GM19438 (cell line): Measurements from ENCODE around the gene HSP90AA1.
"Not testable (repeated sequence)": the region's sequence is repeated elsewhere in the genome, so short reads cannot be mapped to it uniquely, and the experiment has no call there.

Source experiments
- ATAC-seq: cut with Tn5 transposase; IDR thresholded peaks from one replicate; pipeline ENCODE4 v1.9.1; 2021; ENCODE audit warnings: low read depth; ENCODE audit not compliant: unreplicated experiment

HSP90AA1 gene

DNA sequence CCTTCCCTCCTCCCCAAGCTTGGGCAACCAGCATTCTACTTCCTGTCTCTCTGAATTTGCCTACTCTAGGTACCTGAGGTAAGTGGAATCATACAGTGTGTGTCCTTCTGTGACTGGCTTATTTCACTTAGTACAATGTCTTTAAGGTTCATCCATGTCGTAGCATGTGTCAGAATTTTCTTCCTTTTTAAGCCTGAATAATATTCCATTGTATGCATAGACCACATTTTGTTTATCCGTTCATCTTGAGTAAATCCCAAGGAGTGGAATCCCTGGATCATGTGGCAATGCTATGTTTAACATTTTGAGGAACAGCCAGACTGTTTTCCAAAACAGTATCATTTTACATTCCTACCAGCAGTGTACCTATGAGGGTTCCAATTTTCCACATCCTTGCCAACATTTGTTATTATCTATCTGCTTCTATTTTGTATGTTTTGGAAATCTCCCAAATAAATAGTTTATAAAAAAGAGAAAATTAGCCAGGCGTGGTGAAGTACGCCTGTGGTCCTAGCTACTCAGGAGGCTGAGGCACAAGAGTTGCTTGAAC, 12.4 kb downstream of the HSP90AA1 start:
- no peak for ATAC-seq

DNA sequence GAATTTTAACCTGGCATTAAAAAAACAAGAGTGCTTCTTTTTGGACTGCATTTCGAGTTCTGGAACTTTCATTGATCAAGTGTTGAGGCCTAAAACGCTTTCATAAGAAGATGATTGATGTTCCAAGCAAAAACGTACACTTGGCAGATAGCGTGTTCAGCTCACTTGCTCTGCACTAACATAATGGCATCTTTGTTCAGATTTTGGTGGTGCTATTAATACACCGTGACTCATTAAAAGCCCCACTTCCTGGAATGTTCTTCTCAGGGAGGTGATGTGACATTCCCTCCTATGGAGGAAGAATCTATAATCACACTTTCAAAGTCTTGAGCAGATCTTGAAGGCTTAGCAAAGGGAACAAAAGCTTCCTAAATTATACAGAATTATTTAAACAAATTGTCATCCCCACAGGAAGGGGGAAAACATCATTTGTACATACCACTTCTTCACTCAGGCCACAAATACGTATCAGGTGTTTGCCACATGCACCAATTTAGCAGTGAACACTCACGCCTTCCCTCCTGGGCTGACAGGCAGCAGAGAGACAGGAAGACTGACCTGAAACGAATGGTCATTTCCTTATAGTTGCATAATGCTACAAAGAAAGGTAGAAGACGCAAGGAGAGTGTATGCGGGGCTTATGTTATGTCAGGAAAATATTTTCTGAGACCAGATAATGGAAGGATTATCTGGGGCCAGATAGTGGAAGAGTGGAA, 15.4 kb downstream of the HSP90AA1 start:
- no peak for ATAC-seq

DNA sequence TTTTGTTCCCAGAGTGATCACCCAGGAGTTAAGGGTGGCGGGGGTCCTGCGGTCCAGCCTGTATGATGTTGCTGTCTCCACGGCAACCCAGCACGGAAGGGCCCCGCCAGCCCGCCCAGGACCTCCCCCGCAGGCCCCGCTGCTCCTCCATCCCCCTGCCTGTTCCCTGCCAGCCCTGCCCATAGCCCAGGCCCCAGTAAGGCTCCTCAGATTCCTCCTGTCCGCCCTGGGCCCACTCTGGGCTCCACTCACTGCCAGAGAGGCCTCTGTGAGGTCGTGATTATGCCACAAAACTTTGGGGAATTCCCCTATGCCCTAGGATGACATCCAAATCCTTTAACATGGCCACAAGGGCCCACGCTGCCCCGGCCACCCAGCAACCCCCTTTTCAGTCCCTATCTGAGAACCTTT, 20.8 kb downstream of the HSP90AA1 start:
- no peak for ATAC-seq

DNA sequence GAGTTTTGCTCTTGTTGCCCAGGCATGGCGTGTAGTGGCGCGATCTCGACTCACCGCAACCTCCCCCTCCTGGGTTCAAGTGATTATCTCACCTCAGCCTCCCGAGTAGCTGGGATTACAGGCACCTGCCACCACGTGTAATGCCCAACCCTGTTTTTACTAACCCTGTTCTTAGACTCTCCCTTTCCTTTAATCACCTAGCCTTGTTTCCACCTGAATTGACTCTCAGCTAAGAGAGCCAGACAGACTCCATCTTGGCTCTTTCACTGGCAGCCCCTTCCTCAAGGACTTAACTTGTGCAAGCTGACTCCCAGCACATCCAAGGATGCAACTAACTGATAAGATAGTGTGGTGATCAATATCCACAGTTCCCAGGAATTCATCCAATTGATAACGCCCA, 22.3 kb downstream of the HSP90AA1 start:
- not testable (repeated sequence) for ATAC-seq

DNA sequence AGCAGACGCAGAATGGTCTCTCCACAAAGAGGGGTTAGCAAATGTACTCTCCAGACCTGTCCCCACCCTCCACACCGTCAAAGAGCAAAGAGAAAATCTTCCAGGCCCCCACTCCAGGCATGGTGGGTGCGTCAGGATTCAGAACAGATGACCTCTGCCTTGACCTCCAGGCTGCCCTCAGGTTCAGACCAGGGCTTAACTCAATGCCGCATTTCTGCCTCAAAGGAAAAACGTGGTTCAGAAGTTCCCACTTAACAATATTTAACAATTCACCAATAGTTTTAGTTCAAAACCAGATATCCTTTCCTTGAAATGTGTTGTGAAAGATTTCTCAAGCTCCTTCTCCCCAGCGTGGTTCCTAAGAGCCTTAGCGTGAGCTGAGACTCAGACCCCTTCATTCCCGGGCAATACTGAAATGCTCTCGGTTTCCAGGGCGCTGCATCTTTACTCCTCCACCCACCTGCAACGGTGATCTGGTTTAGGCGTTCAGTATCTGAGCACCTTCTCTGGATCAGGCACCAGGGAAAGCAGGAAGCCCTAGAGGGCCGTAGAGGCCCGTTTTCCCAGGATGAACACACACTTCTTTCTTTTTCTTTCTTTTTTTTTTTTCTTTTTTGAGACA, 22.9 kb downstream of the HSP90AA1 start:
- ATAC-seq = no peak

DNA sequence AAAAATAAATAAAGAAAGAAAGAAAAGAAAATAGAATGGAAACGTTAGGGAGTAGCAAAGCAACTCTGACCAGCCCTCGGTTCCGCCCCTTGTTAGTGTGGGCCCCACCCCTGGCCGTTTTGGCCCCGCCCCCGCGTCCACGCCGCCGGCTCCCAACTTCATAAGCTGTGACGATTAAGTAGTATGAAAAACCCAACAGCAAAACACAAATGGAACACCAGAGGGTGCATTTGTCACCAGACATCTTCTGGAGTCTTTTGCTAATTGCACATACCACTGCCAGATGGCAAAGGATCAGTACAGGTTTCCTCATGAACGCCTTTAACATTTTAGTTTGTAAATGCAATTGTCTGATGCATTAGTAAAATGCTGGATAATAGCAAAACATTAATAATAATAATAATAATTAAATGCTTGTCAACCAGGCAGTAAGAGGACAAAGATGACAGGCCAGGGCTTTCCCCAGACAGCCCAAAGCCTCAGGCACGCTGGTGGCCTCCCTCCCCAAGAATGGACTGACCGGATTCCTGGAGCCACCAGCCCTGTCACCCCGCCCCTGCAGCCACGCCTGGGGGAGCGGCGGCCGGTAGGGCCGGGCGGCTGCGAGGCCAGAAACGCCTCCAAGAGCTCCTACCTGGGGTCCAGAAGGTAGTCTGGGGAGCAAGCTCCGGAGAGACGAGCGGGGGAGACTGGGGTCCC, 23.6 kb downstream of the HSP90AA1 start:
- peak; percentile 60 for ATAC-seq

DNA sequence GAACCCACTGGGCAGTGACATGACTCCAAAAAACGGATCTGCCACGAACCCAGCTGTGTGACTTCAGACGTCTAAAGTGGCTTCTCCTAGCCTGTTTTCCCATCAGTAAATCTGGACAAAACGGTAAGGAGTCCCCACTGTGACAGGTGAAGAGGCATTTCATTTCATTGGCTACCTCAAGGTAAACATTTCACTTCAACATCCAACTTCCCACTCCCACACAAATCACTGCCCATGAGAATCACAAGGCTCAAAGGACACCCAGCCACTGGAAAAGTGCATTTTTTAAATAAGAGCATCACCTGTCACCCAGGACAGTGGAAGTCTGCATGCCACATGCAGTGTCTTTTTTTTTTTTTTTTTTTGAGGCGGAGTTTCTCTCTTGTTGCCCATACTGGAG, 27.9 kb downstream of the HSP90AA1 start:
- no peak for ATAC-seq

DNA sequence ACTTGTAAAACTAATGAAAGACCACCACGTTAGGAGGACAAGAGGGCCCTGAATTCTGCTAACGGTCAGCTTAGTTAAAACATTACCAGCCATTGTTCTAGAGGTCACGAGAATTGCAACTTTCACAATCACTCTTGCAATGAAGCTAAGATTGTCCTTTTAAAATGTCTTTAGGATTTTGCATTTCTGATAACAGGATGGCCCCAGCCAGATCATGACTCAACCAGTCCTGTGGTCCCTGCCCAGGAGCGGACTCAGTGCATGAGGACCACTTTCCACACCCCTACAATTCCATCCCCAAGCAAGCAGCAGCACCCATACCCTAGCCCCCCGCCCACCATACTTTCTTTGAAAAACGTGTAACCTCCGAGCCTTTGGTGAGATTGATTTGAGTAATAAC, 28.7 kb downstream of the HSP90AA1 start:
- ATAC-seq = no peak

DNA sequence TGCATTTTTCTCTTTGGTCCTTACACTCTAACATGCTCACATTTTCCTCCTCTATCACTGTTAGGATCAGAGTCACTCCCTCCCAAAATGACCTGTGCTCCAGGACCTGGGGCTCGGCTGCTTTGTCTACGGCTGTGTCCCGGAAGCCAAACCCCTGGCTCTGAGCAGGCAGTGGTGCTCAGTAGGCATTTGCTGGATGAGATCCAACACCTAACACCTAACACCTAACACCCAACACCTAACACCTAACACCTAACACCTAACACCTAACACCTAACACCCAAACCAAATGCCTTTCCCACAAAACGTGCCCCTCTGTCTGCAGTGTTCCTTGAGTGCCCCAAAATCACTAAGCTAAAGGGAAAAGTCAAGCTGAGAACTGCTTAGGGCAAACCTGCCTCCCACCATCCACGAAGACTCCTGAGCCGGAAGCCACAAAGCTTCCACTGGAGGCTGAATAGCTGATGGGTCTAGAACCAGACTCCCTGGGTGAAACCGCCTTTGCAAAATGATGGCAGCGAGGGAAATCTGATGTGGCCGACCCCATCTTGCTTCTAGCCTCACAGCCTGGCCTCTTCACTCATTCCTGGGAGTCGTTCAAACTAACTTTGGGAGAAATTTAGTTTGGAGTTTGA, 29.2 kb downstream of the HSP90AA1 start:
- no peak for ATAC-seq

DNA sequence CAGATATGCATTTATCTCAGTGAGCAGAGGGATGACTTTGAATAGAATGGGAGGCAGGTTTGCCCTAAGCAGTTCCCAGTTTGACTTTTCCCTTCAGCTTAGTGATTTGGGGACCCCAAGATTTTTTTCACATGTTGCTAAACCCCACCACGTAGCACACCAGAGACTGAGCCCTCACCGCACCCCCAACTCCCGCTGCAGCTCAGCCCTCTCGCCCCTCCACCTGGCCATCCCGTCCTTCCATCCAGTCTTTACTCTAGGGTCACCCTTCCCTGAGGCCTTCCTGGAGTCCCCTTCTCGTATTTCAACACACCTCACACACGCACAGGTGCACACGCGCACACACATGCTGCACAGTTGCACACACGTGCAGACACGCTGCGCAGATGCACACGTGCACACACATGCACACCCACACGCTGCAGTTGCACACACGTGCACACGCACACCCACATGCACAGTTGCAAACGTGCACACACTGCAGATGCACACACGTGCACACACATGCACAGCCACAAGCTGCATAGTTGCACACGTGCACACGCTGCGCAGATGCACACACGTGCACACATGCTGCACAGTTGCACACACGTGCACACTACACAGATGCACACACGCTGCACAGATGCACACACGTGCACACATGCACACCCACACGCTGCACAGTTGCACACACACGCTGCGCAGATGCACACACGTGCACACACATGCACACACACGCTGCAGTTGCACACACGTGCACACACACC, 30.0 kb downstream of the HSP90AA1 start:
- no peak for ATAC-seq

DNA sequence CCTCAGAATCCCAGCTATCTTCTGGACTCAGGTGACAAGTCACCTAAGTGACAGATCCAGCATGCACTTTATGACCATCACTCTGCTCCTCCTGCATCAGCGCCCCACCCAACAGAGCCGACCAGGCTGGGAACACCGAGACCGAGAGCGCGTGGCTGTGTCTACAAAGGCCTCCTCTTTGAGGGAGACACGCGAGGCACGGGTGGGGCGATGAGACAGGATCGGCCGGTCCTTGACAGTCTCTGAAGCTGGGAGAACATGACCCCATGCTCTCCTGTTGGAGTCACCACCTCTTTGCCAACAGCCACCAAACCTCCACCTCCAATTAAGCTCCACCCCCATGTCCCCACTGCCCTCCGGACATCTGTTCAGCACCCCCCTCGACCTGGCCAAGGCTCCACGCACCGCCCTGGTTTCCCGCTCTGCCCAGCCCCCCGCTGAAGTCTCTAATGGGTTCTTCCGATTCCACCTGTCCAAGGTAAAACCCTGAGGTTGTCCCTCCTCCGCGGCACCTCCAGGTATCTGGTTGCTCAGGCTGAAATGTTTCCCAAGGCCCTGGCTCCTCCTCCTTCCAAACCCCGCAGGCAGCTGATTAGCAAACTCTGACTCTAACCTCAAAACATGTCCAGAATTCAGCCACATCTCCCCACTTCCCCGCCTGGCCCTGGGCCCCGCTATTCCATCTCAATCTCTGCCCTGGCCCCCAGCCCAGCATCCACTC, 31.5 kb downstream of the HSP90AA1 start:
- ATAC-seq = no peak

DNA sequence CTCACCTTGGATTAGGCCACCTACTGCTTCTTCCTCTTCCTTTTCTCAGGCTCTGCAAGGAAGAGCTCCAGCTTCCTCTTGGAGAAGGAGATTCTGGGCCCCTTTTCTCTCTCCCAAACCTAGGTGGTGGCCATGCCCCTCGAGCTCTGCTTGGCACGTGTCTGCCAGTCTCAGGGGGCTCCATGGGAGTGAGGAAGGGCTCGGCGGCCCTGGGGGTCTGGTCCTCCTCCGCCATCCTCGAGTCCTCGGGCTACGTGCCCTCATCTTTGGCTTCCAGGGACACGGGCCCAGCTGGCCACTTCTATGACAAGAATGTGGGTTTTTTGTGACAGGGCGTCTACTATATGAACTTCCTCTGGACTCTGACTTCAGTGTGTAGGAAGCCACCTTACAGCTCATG, 34.3 kb downstream of the HSP90AA1 start:
- ATAC-seq = no peak

DNA sequence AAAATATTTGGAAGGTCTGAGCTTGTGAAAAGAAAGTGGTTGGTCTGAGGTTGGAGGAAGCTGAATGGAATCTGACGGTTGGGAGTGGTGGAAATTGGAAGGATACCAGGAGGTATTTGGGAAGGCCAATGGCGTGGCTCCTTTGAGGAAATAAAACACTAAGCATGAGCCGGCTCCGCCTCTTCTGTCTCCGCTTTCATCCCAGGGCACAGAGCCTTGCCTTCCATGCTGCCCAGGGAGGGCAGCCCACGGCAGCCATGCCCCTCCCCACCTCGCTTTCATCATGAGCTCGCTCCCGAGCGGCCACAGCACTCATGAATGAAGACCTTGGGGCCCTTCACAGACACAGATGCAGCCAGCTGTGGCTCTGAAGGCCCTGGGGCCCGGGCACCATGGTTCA, 36.2 kb downstream of the HSP90AA1 start:
- ATAC-seq = no peak

DNA sequence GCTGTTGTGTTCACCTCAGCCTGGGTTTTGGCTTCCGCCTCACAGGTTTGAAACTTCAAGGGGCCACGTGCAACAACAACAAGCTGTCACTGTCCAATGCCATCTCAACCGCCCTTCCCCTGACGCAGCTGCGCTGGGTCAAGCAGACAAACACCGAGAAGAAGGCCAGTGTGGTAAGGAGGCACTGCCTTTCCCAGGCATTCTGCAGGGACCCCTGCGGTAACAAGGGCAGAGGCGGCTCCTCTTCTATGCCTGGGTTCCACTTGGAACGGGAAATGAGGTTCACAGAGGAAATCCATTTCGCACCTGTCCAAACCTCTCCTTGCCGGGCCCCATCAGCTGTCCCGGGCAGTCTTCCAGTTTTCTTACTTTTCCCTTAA, 36.8 kb downstream of the HSP90AA1 start:
- ATAC-seq = no peak

DNA sequence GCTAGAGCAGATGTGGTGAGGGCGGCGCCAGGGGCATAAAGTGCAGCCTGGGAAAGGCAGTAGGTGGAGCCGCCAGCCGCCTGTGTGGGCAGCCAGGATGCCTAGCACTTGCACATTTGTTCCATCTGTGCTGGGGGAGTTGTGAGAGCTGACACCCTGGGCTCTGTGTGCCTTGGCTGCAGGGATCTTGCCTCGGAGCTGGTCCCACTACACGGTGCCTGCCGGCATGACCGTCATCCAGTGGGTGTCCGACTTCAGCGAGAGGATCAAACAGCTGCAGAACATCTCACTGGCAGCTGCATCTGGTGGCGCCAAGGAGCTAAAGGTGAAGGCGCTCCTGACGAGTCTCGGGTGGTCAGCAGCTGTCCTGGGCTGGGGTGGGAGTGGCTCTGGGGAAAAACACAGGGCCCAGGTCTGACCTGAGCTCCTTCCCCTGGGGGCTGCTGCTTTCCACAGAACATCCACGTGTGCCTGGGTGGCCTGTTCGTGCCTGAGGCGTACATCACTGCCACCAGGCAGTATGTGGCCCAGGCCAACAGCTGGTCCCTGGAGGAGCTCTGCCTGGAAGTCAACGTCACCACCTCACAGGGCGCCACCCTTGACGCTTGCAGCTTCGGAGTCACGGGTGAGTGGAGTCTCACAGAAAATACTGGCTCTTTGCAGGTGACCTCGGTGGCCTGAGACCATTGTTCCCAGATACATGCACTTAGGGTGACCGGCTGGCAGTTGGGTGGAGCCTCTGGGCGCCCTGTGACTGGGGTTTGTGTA, 37.4 kb downstream of the HSP90AA1 start:
- no peak for ATAC-seq

DNA sequence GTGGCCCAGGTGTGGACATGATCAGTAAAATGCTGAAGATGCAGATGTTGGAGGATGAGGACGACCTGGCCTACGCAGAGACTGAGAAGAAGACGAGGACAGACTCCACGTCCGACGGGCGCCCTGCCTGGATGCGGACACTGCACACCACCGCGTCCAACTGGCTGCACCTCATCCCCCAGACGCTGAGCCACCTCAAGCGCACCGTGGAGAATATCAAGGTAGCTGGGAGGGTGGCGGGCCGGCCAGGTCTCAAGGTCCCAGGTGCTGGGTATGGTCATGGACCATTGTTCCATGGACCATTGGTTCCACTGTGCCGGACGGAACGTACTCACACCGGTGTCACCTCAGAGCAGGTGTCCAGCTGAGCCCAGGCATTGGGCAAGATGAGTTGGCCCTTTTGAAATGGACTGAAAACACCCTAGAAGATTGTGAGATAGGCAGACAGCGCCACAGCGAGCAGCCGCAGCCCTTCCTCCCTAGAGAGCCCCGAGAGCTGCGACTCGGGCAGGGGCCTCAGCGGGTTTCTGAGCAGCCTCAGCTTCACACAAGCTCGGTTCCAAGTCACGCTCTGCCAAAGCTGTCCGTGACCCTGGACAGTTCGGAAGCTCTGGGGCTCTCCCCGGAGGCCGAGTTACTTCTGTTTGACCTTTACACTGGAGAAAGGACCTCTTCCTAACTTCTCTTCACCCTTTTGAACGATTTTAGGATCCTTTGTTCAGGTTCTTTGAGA, 38.9 kb downstream of the HSP90AA1 start:
- ATAC-seq = no peak

DNA sequence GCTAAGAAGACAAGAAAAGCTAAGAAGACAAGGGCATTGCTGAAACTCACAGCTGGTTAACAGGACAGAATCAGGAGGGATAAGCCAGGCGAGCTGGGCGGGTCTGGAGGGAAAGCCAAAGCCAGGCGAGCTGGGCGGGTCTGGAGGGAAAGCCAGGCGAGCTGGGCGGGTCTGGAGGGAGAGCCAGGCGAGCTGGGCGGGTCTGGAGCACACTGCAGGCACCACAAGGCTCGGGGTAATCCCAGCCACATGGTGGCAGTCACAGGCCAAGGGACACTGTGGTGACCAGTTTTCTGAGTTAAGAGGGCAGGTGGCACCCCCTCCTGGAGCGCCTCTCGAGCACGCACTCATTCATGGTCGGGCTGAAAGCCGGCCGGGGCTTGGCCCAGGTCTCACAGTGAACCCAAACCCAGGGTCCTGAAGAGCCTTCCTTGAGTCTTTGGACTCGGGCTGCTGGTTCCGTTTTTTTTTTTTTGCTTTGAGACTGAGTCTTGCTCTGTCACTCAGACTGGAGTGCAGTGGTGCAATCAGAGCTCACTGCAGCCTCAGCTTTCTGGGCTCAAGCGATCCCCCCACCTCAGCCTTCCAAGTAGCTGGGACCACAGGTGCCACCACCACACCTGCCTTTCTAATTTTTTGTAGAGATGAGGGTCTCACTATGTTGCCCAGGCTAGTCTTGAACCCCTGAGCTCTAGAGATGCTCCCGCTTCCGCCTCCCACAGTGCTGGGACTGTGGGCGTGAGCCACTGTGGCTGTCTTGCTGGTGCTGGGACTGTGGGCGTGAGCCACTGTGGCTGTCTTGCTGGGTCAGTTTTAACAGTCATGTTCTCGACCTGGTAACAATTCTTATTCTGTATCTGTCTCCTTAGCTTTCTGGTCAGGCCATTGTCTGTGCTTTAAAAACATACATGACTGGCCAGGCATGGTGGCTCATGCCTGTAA, 40.2 kb downstream of the HSP90AA1 start:
- no peak for ATAC-seq
